Erythroblast (primary cell): Measurements from ENCODE around the gene CSNK2A1.

Experiments used
- GATA1 ChIP-seq: IDR thresholded peaks from 2 replicates; pipeline ENCODE4 v1.6.1; 2011; ENCODE audit warnings: low read depth, mild to moderate bottlenecking, control low read depth, low read length, moderate library complexity
- POLR2A ChIP-seq: IDR thresholded peaks from 2 replicates; pipeline ENCODE4 v1.6.1; 2011; ENCODE audit warnings: mild to moderate bottlenecking, low read length

DNA sequence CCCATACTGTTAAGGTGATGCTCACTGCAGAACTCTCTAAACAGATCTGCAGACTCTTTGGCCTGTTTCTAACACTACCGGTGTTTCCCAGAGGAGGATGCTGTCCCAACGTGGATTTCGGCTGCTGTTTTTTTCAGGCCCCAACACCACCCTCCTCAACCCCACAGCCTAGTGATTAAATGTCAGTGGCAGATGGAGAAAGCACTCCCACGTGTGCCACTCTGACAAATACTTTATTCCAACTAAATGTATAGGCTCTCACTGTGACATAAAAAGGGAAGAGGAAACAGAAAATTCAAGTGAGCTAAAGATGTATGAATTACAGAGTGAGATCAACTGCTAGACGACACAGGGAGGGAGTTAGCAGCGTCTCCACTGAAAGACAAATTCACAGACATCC is 84.8 kb downstream of the CSNK2A1 start:
- TF ChIP-seq POLR2A, result no peak
- TF ChIP-seq GATA1, result no peak
